GM18867 (cell line): ENCODE results near the gene IL34.
A peak's percentile ranks its signal among the peaks of the same experiment; 100 is the strongest.
"Not testable (repeated sequence)": the region's sequence is repeated elsewhere in the genome, so short reads cannot be mapped to it uniquely, and the experiment has no call there.

Experiments used
- ATAC-seq: cut with Tn5 transposase; IDR thresholded peaks from one replicate; pipeline ENCODE4 v1.9.1; 2021; ENCODE audit warnings: mild to moderate bottlenecking, moderate library complexity; ENCODE audit not compliant: unreplicated experiment

Gene IL34

GRCh38 chr16:70630960-70631745 lies 15.2 kb upstream of the IL34 start:
- no peak for ATAC-seq

- no peak for ATAC-seq
Observed at GRCh38 chr16:70632273-70632672, 14.1 kb upstream of the IL34 start.

- not testable (repeated sequence) for ATAC-seq
Observed at GRCh38 chr16:70633617-70634016, 12.7 kb upstream of the IL34 start.

- ATAC-seq = no peak
Observed at GRCh38 chr16:70634861-70635260, 11.5 kb upstream of the IL34 start.

- ATAC-seq = no peak
Observed at GRCh38 chr16:70635336-70636016, 10.9 kb upstream of the IL34 start.

- ATAC-seq = no peak
Observed at GRCh38 chr16:70638814-70639792, 7.3 kb upstream of the IL34 start.

- ATAC-seq = no peak
Observed at GRCh38 chr16:70642633-70643032, 3.7 kb upstream of the IL34 start.

- not testable (repeated sequence) for ATAC-seq
Observed at GRCh38 chr16:70643264-70643663, 3.1 kb upstream of the IL34 start.

- ATAC-seq = no peak
Observed at GRCh38 chr16:70644763-70645597, 1.4 kb upstream of the IL34 start.

- ATAC-seq = no peak
Observed at GRCh38 chr16:70647441-70648359, 1.3 kb downstream of the IL34 start.

- no peak for ATAC-seq
Observed at GRCh38 chr16:70648606-70649005, 2.2 kb downstream of the IL34 start.

GRCh38 chr16:70649300-70649699 lies 2.9 kb downstream of the IL34 start:
- ATAC-seq = no peak

GRCh38 chr16:70650216-70650615 lies 3.9 kb downstream of the IL34 start:
- no peak for ATAC-seq

GRCh38 chr16:70651524-70651923 lies 5.2 kb downstream of the IL34 start:
- ATAC-seq = no peak

GRCh38 chr16:70652322-70652721 lies 6.0 kb downstream of the IL34 start:
- ATAC-seq = no peak

GRCh38 chr16:70653406-70653805 lies 7.0 kb downstream of the IL34 start:
- peak; percentile 17 for ATAC-seq

- peak; percentile 50 for ATAC-seq
Observed at GRCh38 chr16:70653809-70654771, 7.7 kb downstream of the IL34 start.

GRCh38 chr16:70656065-70656711 lies 9.8 kb downstream of the IL34 start:
- ATAC-seq = no peak
